NCI-H2029 (cell line): ENCODE results near the gene ID2.

Experiments used
- DNase-seq: peaks from one replicate; lab custom pipeline; 2025; lab: John Stamatoyannopoulos, UW

The ID2 gene

GRCh38 chr2:8681786-8682692 is at the start of gene ID2:
TSS of gene ID2 (plus strand) at chr2:8682056. CDS start at chr2:8682166, 110 bp downstream.
- DNase-seq: peak; percentile 98

DNA sequence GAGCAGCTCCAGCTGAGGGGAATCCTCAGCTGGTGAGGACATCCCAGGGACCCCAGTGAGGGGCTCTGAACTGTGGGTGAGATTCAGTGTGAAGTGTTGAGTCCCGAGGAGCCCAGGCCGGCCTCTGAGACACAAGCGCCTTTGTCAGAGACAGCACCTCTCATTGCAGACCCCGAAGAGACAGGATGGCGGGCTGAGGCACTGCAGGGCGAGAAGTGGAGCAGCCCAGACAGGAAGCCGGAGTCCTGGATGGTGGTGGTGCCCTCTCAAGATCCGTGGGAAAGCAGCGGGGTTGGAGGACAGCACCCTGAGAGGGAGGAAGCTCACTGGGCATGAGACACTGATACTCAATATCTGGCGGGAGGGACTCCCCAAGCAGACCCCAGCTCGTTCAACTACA is 49.1 kb upstream of the ID2 start:
- no peak for DNase-seq

DNA sequence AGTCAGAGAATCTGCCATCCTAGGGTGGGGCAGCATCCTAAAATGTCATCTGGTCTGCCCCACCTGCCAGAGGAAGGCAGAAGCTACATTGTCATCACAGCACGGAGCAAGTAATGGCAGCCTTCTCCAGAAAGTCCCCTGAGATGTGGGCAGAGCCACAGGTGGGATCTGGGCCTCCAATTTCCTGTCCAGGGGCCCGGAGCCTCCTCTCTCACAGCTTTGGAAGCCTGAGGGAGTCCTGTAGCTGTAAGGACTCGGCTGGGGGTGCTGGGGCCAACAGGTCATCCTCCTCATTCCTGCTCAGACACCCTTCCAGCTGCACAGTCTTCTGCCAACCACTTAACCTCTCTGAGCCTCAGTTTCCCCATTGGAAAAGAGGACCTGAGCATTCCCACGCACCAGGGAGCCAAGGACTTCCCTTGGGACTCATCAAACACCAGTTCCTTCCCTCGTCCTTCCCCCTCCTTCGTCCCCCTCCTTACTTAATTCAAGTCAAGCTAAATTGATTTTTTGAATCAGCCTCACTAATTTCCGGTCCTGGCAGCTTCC is 48.6 kb upstream of the ID2 start:
- no peak for DNase-seq

DNA sequence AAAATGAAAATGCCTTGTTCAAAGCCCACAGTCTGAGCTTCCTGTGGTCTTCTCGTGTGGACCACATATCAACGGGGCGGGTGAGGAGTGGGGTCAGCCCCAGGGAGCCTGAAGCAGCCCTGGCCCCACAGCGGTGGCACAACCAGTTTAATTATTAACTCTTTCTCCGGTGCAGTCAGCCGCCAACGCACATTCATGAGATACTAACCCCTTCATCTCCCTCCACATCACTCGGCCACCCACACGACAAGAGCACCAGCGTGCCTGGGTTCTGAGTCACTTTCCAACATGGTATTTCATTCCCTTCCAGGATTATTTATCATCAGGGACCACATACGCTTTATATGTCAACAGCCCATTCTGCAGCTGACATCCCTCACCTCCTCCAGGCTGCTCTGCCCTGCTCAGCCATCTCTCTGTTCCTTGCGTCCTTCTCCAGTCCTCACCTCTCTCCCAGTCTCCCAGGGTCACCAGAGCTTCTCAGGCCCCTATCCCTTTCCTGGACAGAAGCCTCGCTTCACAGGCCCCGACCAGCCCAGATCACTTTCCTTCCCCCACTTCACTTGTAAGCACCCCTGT is 48.0 kb upstream of the ID2 start:
- no peak for DNase-seq

DNA sequence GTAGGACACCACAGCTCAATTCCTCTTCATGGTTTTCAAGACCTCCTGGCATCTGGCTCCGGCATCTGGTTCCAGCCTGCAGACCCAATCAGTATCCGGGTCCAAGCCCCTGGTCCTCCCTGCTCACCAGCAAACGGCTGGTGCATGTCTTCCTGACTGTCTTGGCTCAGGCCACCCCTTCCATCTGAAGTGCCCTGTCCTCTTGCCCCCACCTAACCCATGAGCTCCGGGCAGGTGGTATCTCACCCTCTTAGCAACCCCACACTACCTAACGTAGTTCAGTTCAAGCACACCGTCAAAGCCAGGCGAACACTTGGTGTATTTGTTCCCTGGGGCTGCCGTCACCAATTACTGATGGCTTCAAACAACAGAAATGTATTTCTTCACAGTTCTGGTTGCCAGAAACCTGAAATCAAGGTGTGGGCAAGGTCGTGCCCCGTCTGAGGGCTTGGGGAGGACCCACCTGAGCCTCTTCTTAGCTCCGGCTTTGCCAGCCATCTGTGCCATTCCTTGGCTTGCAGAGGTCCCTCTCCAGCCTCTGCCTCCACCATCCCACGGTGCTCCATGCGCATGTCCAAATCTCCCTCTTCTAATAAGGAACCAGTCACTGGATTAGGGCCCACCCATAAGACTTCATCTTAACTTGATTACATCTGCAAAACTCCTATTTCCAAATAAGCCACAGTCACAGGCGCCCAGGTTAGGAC is 47.2 kb upstream of the ID2 start:
- no peak for DNase-seq

- no peak for DNase-seq
These were observed 45.8 kb upstream of the ID2 start for GRCh38 chr2:8636041-8636491.

- no peak for DNase-seq
These were observed 44.9 kb upstream of the ID2 start for GRCh38 chr2:8636721-8637636.

- no peak for DNase-seq
These were observed 43.5 kb upstream of the ID2 start for GRCh38 chr2:8638327-8638726.

DNA sequence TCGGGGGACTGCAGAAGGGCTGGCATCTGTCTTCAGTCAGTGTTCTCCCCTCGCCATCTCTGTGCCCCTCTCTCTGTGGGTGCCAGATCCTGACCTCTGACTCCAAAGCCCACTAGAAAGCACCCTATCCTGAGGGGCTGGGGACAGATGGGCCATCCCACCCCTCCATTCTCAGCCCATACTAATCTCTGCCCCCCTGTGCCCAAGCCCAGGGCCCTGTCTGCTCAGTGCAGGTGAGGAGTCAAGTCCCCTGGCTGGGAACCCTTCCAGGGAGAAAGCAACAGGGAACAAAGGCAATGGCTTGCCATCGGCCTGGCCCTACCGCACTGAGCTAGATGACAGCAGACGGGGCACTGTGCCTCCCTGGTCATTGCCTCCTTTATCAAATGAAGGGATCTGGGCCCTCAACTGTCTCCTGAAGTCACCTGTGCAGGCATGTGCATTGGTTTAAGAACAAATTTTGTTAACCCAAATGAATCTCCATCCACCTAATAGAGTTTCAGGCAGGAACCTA is 42.7 kb upstream of the ID2 start:
- DNase-seq: no peak

DNA sequence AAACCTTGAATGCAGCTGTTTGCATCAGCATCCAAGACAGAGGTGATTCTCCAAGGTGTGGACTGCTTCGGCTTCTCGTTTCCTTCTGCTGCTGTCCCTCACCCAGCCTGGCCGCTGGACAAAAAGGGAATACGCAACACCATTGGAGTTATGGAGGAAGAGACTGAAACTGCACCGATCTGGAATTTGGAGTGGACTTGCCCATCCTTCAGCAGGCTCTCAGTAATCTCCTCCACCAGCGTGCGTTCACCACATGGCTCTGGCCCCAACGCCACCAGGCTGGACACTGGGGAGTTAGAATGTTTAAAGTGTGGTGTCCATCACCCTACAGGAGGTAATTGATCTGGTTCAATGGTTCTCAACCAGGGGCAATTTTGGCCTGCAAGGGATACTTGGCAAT is 41.4 kb upstream of the ID2 start:
- DNase-seq: no peak

DNA sequence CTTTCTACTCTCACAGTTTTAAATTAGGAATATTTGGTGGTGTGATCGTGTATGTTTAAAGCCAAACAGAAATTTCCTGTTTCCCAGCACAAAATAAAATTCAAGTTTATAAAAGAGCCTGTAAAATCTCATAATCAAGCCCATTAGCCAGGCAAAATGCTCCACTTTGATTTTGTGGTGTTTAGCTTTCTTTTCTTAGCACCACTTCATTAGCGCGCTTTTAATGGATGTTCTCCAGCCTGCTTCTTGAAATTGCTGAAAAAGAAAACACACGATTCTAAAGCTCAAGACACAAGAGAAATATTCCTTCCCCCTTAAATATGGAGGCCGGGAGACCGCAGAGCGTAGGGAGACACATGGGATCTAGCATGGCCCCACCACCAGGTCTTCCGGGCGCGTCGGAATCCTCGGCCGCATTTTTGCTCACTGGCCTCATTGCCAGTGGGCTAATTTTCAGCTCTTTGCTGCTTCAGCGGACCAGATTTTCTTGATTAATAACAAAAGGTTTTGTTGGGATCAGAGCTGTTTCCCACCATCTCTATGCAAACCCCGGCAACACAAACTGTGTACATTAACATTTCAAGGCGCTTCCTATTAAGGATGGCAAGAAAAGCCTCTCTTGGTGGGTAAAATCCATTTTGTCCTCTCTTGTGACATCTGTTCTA is 40.4 kb upstream of the ID2 start:
- DNase-seq: no peak

- no peak for DNase-seq
These were observed 39.3 kb upstream of the ID2 start for GRCh38 chr2:8642366-8643068.

DNA sequence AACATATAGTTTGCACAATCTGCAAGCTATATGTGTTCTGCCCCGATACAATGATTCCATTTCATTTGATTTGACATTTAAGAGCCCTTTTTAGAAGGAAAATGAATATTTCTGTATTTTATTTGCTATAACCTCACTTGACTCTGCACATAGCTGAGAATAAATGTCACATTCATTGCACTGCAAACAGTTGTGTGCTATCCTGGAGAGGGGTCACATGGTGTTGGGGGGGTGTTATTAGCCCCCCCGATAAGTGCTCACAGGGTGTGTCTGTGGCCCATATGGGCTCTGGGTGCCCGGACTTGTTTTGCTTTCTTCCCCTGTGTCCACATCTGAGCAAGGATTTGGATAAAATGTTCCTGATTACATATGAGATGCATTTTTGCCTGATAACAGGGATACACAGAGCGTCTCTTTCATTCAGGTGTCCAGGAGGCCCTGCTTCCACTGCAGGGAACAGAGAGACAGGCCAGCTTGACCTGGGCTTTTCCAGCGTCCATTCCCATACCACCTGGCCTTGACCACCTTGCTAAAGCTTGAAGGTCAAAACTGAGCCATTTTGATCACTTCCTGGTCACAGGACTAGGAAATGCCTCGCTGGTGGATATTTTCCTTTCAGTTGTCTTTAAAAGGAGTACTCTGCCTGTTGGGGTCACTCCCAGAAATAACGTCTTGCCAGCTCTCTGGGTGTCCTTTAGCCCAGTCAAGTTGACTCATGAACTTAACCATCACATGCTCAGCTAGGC is 38.4 kb upstream of the ID2 start:
- DNase-seq: no peak

- DNase-seq: no peak
These were observed 37.9 kb upstream of the ID2 start for GRCh38 chr2:8643996-8644356.

DNA sequence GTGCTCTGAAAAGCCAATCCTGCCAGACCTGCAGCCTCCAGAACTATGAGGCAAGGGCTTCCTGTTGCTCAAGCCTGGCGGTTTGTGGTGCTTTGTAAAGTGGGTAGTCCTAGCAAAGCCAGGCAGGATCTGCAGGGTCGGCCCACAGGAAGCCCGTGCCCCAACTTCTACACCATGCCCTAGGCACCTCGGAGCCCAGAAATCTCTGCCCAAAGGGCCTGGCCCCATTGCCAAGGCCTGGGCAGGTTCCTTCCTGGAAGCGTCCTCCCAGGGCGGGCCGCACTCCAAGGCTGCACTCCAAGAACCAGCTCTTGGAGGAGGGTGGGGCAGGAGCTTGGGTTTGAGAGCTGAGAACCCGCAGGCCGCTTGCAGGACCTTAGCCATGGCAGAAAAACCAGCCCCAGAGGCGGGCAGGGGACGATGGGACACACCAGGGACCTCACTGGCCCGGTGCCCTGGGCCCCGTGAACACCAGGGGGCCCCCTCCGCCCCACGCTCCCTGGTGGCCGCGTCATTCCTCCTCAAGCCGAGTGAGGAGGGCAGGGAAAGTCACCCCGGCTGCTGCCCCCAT is 37.2 kb upstream of the ID2 start:
- DNase-seq: no peak

- no peak for DNase-seq
These were observed 36.6 kb upstream of the ID2 start for GRCh38 chr2:8645176-8645831.

DNA sequence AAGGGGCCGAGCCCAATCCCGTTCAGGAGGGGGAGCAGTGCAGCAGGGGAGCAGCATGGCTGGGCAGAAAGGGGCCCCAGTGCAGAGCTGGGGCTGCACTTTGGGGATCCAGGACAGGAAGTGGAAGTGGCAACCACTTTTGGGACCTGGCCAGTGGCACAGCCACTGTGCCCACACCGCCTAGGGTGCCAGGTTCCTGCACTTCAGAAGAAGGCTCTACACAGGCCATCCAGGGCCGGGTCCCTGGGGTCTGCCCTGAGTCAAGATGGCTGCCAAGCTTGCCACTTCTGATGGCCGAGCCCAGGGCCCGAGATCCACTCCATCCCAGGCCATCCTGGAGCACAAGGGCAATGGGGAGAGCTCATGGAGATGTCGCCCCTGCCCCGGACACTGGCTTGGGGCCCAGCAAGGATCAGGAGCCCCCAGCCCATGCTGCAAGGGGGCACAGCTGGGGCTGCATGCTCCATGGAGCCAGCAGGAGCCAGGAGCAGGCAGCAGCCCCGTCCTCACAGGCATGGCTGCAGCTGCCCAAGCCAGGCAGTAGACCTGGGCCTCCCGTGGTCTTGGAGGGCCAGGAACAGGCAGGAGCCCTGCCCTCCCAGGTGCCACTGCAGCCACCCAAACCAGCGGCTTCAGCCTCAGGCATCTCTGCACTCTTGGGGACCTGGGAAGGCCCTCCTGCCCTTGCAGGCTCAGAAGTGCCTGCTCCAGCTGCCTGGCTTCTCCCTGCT is 35.0 kb upstream of the ID2 start:
- DNase-seq: no peak

- no peak for DNase-seq
These were observed 34.4 kb upstream of the ID2 start for GRCh38 chr2:8647462-8647857.
